Right lobe of liver (tissue), 6 donors: Measurements from ENCODE around the gene ZNF532. TPM values are rescaled to one million over a fixed set of nuclear protein-coding genes. Genes with fewer than 3 reads are reported as not detected.

ENCODE experiments used
- ATAC-seq, 4 donors: fragments of 200-7000 bp; cut with Tn5 transposase; one replicate each; pipeline ENCODE4 v1.9.1; 2020; ENCODE audit warnings: mild to moderate bottlenecking in 4 of 4, moderate library complexity in 4 of 4
- DNase-seq, 3 donors: peaks; one replicate each; pipeline ENCODE4 v3.0.0-alpha.2; 2020
- H3K27ac ChIP-seq, 3 donors: fragments of 200-600 bp; one replicate each; pipeline ENCODE4 v1.8.0; 2022
- H3K27me3 ChIP-seq, 2 donors: fragments of 200-600 bp; one replicate each; pipeline ENCODE4 v1.8.0; 2022
- H3K36me3 ChIP-seq, 4 donors: fragments of 200-600 bp; sonication (generic) in 1 of 4; one replicate each; pipeline versions ENCODE4 v1.5.1 to v1.8.0; 2017 to 2022; ENCODE audit warnings: control low read depth in 1 of 4
- H3K4me1 ChIP-seq, 4 donors: fragments of 200-600 bp; sonication (generic) in 1 of 4; one replicate each; pipeline versions ENCODE4 v1.5.1 to v1.8.0; 2017 to 2022; ENCODE audit warnings: control low read depth in 1 of 4
- H3K4me3 ChIP-seq, 3 donors: fragments of 200-600 bp; one replicate each; pipeline ENCODE4 v1.8.0; 2022
- H3K9me3 ChIP-seq, 4 donors: fragments of 200-600 bp; sonication (generic) in 1 of 4; one replicate each; pipeline versions ENCODE4 v1.5.1 to v1.8.0; 2017 to 2022; ENCODE audit warnings: control low read depth in 1 of 4
- CTCF ChIP-seq, 4 donors: fragments of 200-600 bp in 3 of 4; fragments of 450-650 bp in 1 of 4; IDR thresholded peaks; one replicate each; pipeline versions ENCODE4 v1.5.1 to v1.8.0; 2016 to 2022; ENCODE audit warnings: antibody characterized with exemption in 4 of 4, mild to moderate bottlenecking in 2 of 4
- POLR2A ChIP-seq: fragments of 450-650 bp; IDR thresholded peaks from one replicate; pipeline ENCODE4 v1.6.1; 2017; ENCODE audit warnings: antibody characterized with exemption, mild to moderate bottlenecking
- WGBS: methylation state at CpG from one replicate; pipeline ENCODE4 v1.1.6; 2018; ENCODE audit warnings: low coverage, low lambda C conversion rate; ENCODE audit not compliant: insufficient coverage; ENCODE audit errors: missing lambda C conversion rate; 5-methylcytosine and 5-hydroxymethylcytosine counted together
- intact Hi-C, 2 donors: fragments of 100-400 bp; cut with DNase I; formaldehyde crosslinking; loops; one replicate each; pipeline versions ENCODE4 v1.11.2 to v1.14.1; 2022
- total RNA-seq, 6 experiments: library from RNA; depleted of rRNA in 2 of 6; stranded (reverse); fragments of >200 nt in 2 of 6; fragmentation: NEBNext Ultra II Directional in 3 of 6; extraction: Animal tissue kit (Norgen Biotek cat#: 25700) in 3 of 6; gene quantifications; one replicate each; pipeline versions ENCODE4 v1.1.0 to v1.2.4, GENCODE V29; 2016 to 2023
- donor health status: DM: no; HTN: yes; CAD: no.
- donor health status: DM: no; HTN: no; CAD: no.
- donor health status: DM: no; HTN: no; CAD: no.
- donor health status: DM: no; HTN: yes; CAD: no.
- donor health status: DM: no; HTN: yes; CAD: no.

ZNF532 gene
- total RNA-seq, 6 experiments from 2014 or later, result 2.0 to 6.4 (median 3.2) TPM

- H3K27me3 ChIP-seq, result no peaks in the 10 kb centered on the region
- H3K9me3 ChIP-seq, result no peaks in the 10 kb centered on the region
- ATAC-seq (no peak), DNase-seq (no peak)
- H3K36me3 ChIP-seq, result no peaks in the 10 kb centered on the region
- WGBS, result 79% methylated on average over 3 of the region's 3 CpGs
- H3K4me3 ChIP-seq, result no peak overlapping the region
- H3K4me1 ChIP-seq, result no peaks in the 10 kb centered on the region
- intact Hi-C loops, result no loop called here
- TF ChIP-seq CTCF (IDR thresholded peaks at IDR 0.05), result no peak
- no peak for TF ChIP-seq POLR2A
- no peak overlapping the region for H3K27ac ChIP-seq
These were observed 141.9 kb downstream of the ZNF532 start for GRCh38 chr18:59006461-59007067.

DNA sequence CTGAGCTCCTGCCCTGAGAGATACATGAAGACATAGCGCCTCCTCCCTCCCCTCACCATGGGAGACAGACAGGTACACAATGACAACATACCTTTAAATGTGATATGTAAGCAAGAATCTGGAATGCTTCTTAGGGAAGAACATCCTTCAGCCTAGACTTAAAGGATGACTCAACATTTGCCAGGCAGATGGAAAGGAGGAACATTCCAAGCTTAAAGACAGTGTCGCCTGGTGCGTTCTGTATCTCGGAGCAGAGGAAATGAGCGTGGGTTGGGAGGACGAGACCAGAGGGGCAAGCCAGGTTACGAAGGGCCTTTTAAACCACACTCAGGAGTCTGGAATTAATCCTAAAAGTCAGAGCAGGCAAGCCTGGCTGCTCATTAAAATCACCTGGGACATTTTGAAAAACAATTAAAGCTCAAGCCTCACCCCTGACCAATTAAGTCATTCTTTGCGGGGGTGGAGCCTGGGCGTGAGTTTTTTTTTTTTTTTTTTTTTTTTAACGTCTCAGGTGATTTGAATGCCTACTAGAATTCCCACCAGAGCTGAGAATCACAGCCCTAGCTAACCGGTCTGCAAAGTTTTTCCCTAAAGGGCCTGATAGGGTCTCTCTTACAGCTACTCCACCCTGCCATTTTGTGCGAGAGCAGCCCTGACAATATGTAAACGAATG lies 143.8 kb downstream of the ZNF532 start:
- 66% methylated on average over 8 of the region's 13 CpGs for WGBS
- ATAC-seq (peak in 3 of 4 donors; percentile 25 to 59 (median 26)), DNase-seq (no peak)
- intact Hi-C loops, result no loop called here
- H3K27me3 ChIP-seq, result no peaks in the 10 kb centered on the region
- H3K4me3 ChIP-seq, result no peak overlapping the region
- TF ChIP-seq CTCF (IDR thresholded peaks at IDR 0.05), result no peak
- TF ChIP-seq POLR2A, result no peak
- no peaks in the 10 kb centered on the region for H3K9me3 ChIP-seq
- no peaks in the 10 kb centered on the region for H3K36me3 ChIP-seq
- no peak overlapping the region for H3K27ac ChIP-seq
- H3K4me1 ChIP-seq, result no peaks in the 10 kb centered on the region

- TF ChIP-seq POLR2A (no peak), CTCF (IDR thresholded peaks at IDR 0.05) (no peak)
- Histone ChIP-seq H3K27ac (no peak overlapping the region), H3K9me3 (no peaks in the 10 kb centered on the region), H3K27me3 (no peaks in the 10 kb centered on the region), H3K4me1 (no peaks in the 10 kb centered on the region), H3K4me3 (no peak overlapping the region), H3K36me3 (no peaks in the 10 kb centered on the region)
- peak in 3 of 4 donors; percentile 33 to 87 (median 85) for ATAC-seq
- 0% methylated on average over 1 of the region's 1 CpG for WGBS
- DNase-seq, result no peak
- intact Hi-C loops, result no loop called here
These were observed 145.2 kb downstream of the ZNF532 start for GRCh38 chr18:59009846-59010245.

DNA sequence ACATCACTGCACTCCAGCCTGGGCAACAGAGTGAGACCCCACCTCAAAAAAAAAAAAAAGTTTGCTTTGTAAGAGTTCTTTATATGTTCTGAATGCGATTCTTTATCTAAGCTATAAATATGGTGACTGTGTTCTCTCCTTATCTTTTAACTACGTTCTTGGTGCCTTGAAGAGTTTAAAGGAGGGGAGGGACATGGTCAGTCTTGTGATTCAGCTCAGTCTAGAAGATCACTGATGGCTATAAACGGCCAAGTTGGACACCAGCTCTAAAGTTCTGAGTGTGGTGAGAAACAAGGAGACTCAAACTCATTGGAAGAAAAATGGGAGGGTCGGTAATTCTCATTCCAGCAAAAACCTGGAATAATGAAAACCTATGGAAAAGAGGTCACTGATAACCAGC lies 146.6 kb downstream of the ZNF532 start:
- DNase-seq (no peak), ATAC-seq (no peak)
- no peak for TF ChIP-seq POLR2A
- Histone ChIP-seq H3K27me3 (no peaks in the 10 kb centered on the region), H3K4me1 (no peaks in the 10 kb centered on the region), H3K9me3 (no peaks in the 10 kb centered on the region), H3K36me3 (no peaks in the 10 kb centered on the region), H3K4me3 (no peak overlapping the region), H3K27ac (no peak overlapping the region)
- 50% methylated on average over 3 of the region's 4 CpGs for WGBS
- intact Hi-C loops, result no loop called here

DNA sequence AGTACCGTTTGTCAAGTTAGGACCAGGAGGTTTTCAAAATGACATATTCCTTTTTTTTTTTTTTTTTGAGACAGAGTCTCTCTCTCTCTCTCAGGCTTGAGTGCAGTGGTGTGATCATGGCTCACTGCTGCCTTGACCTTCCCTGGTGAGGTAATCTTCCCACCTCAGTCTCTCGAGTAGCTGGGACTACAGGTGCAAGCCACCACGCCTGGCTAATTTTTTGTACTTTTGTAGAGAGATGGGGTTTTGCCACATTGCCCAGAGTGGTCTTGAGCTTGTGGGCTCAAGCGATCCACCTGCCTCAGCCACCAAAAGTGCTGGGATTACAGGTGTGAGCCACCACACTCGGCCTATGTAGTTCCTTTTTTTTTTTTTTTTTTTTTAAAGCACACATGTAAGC lies 147.1 kb downstream of the ZNF532 start:
- no peak for DNase-seq
- no peaks in the 10 kb centered on the region for H3K4me1 ChIP-seq
- no peaks in the 10 kb centered on the region for H3K27me3 ChIP-seq
- TF ChIP-seq CTCF (IDR thresholded peaks at IDR 0.05) (no peak), POLR2A (no peak)
- no peaks in the 10 kb centered on the region for H3K9me3 ChIP-seq
- no peak for ATAC-seq
- intact Hi-C loops, result no loop called here
- H3K27ac ChIP-seq, result no peak overlapping the region
- 85% methylated on average over 4 of the region's 5 CpGs for WGBS
- H3K36me3 ChIP-seq, result no peaks in the 10 kb centered on the region
- no peak overlapping the region for H3K4me3 ChIP-seq
